Measurements from ENCODE around the gene TULP1.

TULP1 gene

DNA sequence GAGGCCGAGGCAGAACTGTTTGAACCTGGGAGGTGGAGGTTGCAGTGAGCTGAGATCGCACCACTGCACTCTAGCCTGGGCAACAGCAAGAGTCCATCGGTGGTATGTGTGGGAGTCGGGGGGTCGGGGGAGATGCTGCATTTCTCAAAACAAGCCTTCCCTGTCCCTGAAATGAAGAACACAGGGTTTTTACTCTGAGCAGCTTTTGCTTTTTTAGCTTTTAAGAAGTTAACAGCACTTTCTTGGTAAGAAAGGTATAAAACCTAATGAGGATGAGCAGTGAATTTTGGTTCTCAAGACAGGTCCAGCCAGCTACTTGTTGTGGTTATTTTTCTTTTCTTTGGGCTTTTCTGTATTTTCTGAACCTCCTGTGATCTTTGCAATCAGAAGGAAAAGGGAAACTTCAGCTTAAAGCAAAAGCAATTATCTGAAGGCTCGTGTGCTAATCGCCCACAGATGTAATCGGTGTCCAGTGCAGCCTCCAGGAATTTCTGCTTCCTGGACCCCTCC, 40.8 kb downstream of the TULP1 start:
- Histone ChIP-seq H3K4me3 (ENCODE audit: low read depth in 1 of 5, low read length in 5 of 5) (no peak overlapping the region), H3K9me3 (ENCODE audit: control insufficient read depth in 5 of 5, low read length in 5 of 5) (no peaks in the 10 kb centered on the region), H3K27me3 (ENCODE audit: control insufficient read depth in 5 of 5, insufficient read depth in 4 of 5, low read length in 5 of 5) (no peaks in the 10 kb centered on the region), H3K36me3 (ENCODE audit: control insufficient read depth in 5 of 5, insufficient read depth in 5 of 5, low read length in 5 of 5) (peaks cover 5 to 68% (median 41%) of the 10 kb centered on the region in 5 donors), H3K27ac (ENCODE audit: low read depth, low read length) (no peak overlapping the region), H3K9ac (ENCODE audit: low read length in 5 of 5) (no peak overlapping the region), H3K4me1 (ENCODE audit: control insufficient read depth in 5 of 5, insufficient read depth in 5 of 5, low read length in 5 of 5) (peaks cover 0 to 41% (median 28%) of the 10 kb centered on the region in 5 donors)

DNA sequence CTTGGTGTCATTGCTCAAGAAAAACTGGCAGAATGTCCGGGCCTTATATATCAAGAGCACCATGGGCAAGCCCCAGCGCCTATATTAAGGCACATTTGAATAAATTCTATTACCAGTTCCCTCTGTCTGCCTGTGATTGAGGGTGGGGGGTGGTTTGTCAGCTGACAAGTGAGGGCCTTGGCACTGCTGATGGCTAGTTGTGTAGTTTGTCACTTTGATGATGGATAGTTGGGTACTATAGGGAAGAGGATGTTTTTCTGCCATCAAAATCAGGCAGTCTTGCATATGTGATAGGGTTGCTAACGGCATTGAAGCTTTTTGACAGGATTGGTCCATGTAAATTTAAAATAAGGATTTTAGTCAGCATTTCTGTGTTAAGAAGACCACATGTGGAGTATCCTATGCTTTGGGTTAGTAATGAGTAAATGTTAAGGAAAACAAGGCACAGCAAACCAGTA, 42.0 kb downstream of the TULP1 start:
- Histone ChIP-seq H3K36me3 (ENCODE audit: control insufficient read depth in 5 of 5, insufficient read depth in 5 of 5, low read length in 5 of 5) (peaks cover 5 to 65% (median 48%) of the 10 kb centered on the region in 5 donors), H3K9ac (ENCODE audit: low read length in 5 of 5) (no peak overlapping the region), H3K27ac (ENCODE audit: low read depth, low read length) (no peak overlapping the region), H3K9me3 (ENCODE audit: control insufficient read depth in 5 of 5, low read length in 5 of 5) (no peaks in the 10 kb centered on the region), H3K4me1 (ENCODE audit: control insufficient read depth in 5 of 5, insufficient read depth in 5 of 5, low read length in 5 of 5) (peaks cover 0 to 41% (median 28%) of the 10 kb centered on the region in 5 donors), H3K4me3 (ENCODE audit: low read depth in 1 of 5, low read length in 5 of 5) (no peak overlapping the region), H3K27me3 (ENCODE audit: control insufficient read depth in 5 of 5, insufficient read depth in 4 of 5, low read length in 5 of 5) (no peaks in the 10 kb centered on the region)

DNA sequence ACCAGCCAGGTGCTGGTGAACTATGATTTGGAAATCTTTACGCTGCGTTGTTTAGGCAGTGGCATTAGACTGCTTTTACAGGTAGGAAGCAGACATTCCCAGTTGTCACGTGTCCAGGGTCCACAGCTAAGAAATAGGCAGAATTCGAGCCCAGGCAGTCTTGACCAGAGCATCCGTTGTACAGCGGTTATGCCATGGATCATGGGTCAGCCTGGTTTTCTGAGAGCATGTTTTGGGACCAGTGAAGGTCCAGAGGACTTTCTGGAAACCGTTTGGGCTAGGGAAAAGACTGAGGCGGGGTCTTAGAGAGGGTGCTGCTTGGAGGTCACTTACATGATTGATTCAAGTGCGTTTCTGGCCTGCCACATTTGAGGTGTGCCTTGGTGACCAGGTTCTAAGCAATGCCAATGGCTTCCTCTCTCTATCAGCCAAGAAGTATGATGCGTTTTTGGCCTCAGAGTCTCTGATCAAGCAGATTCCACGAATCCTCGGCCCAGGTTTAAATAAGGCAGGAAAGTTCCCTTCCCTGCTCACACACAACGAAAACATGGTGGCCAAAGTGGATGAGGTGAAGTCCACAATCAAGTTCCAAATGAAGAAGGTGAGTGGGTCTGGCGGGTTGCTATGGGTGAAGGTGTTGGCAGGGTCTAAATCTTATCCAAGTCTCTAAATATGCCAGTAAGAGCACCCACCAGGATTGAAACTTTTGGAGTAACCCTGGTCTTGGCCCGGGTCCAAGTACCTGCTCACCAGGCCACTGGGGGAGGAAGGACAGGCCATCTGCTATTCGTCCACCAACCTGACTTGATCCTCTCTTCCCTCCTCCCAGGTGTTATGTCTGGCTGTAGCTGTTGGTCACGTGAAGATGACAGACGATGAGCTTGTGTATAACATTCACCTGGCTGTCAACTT, 42.7 kb downstream of the TULP1 start:
- Histone ChIP-seq H3K36me3 (ENCODE audit: control insufficient read depth in 5 of 5, insufficient read depth in 5 of 5, low read length in 5 of 5) (peaks cover 5 to 58% (median 43%) of the 10 kb centered on the region in 5 donors), H3K27me3 (ENCODE audit: control insufficient read depth in 5 of 5, insufficient read depth in 4 of 5, low read length in 5 of 5) (no peaks in the 10 kb centered on the region), H3K4me3 (ENCODE audit: low read depth in 1 of 5, low read length in 5 of 5) (peak overlapping the region; percentile 78 to 91 (median 84)), H3K9ac (ENCODE audit: low read length in 5 of 5) (peak overlapping the region in 4 of 5 donors; percentile 81 to 96 (median 92)), H3K4me1 (ENCODE audit: control insufficient read depth in 5 of 5, insufficient read depth in 5 of 5, low read length in 5 of 5) (peaks cover 0 to 41% (median 28%) of the 10 kb centered on the region in 5 donors), H3K27ac (ENCODE audit: low read depth, low read length) (peak overlapping the region; percentile 90), H3K9me3 (ENCODE audit: control insufficient read depth in 5 of 5, low read length in 5 of 5) (no peaks in the 10 kb centered on the region)

DNA sequence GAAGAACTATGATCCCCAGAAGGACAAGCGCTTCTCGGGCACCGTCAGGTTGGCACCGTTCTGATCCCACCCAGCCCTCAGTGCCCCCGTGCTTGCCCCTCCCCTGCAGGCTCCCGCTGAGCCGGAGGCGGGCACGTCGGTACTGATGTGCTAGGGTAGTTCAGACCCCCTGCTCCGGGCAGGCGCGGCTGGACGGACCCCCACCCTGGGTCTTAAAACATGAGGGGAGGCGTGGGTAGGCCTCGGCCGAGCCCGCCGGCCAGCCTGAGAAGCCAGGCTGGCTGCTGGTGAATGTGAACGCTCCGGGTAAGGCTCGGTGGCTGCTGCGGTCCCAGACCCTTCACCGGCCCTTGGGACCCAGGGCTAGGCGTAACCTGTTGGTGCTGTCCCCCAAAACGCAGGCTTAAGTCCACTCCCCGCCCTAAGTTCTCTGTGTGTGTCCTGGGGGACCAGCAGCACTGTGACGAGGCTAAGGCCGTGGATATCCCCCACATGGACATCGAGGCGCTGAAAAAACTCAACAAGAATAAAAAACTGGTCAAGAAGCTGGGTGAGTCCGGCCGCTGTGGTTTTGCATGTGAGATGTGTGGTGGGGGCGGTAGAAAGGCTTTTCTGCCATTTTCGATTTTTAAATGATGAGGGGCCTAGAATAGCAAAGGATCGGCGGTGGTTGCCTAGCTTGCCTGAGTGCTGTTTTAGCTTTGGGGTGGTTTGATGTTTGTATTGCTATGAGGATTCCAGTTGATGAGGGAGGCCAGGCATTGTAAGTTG, 43.5 kb downstream of the TULP1 start:
- Histone ChIP-seq H3K36me3 (ENCODE audit: control insufficient read depth in 5 of 5, insufficient read depth in 5 of 5, low read length in 5 of 5) (peaks cover 5 to 50% (median 34%) of the 10 kb centered on the region in 5 donors), H3K9ac (ENCODE audit: low read length in 5 of 5) (peak overlapping the region; percentile 63 to 96 (median 90)), H3K9me3 (ENCODE audit: control insufficient read depth in 5 of 5, low read length in 5 of 5) (no peaks in the 10 kb centered on the region), H3K27ac (ENCODE audit: low read depth, low read length) (peak overlapping the region; percentile 90), H3K27me3 (ENCODE audit: control insufficient read depth in 5 of 5, insufficient read depth in 4 of 5, low read length in 5 of 5) (no peaks in the 10 kb centered on the region), H3K4me1 (ENCODE audit: control insufficient read depth in 5 of 5, insufficient read depth in 5 of 5, low read length in 5 of 5) (peaks cover 0 to 41% (median 28%) of the 10 kb centered on the region in 5 donors), H3K4me3 (ENCODE audit: low read depth in 1 of 5, low read length in 5 of 5) (peak overlapping the region; percentile 78 to 91 (median 84))

DNA sequence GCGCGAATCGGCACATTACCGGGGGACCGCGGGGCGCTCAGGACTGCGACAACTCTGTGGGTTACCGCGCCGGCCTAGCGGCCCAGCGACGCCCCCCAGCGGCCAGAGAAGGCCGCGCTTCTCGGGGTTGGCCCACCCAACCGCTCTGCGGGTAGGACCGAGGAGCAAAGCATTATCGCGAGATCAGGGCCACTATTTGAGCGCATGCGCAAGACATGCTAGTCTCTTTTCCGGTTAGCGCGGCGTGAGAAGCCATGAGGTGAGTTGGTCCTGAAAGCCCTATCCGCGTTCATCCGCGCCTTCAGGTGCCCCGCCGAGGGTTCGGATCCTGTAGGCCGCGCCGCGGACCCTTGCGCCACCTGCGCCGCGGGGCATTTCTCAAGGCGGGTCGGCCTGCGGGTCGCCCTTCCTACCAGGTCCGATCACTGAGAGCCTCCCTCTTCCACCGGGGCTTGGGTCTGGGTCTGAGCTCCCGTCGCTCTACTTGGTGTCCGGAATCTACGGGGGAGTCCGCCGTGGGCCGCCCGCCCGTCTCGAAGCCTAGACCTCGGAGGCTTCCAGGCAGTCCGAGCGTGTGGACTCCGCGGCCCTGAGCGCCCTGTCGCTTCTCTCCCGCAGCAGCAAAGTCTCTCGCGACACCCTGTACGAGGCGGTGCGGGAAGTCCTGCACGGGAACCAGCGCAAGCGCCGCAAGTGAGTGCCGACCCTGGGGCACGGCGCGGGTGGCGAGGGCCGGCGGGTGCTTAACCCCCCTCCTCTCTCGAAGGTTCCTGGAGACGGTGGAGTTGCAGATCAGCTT, 44.3 kb downstream of the TULP1 start, which contains the start of gene RPL10A:
RPL10A (plus strand) TSS at position 221 of the 799 bp plus-strand sequence; CDS start at position 255, 34 bp downstream.
- no peaks in the 10 kb centered on the region for H3K9me3 ChIP-seq (ENCODE audit: control insufficient read depth in 5 of 5, low read length in 5 of 5)
- peak within 1 kb of the TSS; percentile 90 for H3K27ac ChIP-seq (ENCODE audit: low read depth, low read length)
- H3K36me3 ChIP-seq (ENCODE audit: control insufficient read depth in 5 of 5, insufficient read depth in 5 of 5, low read length in 5 of 5): peaks cover 5 to 44% (median 33%) of the 10 kb centered on the region in 5 donors
- H3K27me3 ChIP-seq (ENCODE audit: control insufficient read depth in 5 of 5, insufficient read depth in 4 of 5, low read length in 5 of 5): no peaks in the 10 kb centered on the region
- peak within 1 kb of the TSS; percentile 82 to 91 (median 88) for H3K4me3 ChIP-seq (ENCODE audit: low read depth in 1 of 5, low read length in 5 of 5)
- H3K4me1 ChIP-seq (ENCODE audit: control insufficient read depth in 5 of 5, insufficient read depth in 5 of 5, low read length in 5 of 5): peaks cover 0 to 41% (median 28%) of the 10 kb centered on the region in 5 donors
- H3K9ac ChIP-seq (ENCODE audit: low read length in 5 of 5): peak within 1 kb of the TSS; percentile 63 to 96 (median 90)

DNA sequence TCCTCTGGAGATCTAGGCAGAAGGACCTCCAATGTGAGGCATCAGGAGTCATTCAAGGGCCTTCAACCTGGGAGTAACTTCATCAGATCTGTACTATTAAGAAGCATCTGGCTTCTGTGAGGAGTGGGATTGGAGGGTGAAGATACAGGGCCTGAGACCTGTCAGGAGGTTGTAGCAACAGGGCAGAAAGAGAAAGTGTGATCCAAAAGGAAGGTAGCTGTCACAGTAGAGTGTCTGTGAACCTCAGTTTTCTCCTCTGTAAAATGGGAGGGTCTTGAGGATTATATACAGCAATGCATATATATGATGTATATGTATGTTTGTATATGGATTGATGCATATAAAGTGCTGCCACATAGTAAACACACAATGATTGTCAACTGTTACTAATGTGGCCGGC, 47.0 kb downstream of the TULP1 start:
- Histone ChIP-seq H3K9ac (ENCODE audit: low read length in 5 of 5) (no peak overlapping the region), H3K9me3 (ENCODE audit: control insufficient read depth in 5 of 5, low read length in 5 of 5) (no peaks in the 10 kb centered on the region), H3K36me3 (ENCODE audit: control insufficient read depth in 5 of 5, insufficient read depth in 5 of 5, low read length in 5 of 5) (peaks cover 0 to 27% (median 22%) of the 10 kb centered on the region in 5 donors), H3K27ac (ENCODE audit: low read depth, low read length) (no peak overlapping the region), H3K4me1 (ENCODE audit: control insufficient read depth in 5 of 5, insufficient read depth in 5 of 5, low read length in 5 of 5) (peaks cover 0 to 28% (median 26%) of the 10 kb centered on the region in 5 donors), H3K4me3 (ENCODE audit: low read depth in 1 of 5, low read length in 5 of 5) (no peak overlapping the region), H3K27me3 (ENCODE audit: control insufficient read depth in 5 of 5, insufficient read depth in 4 of 5, low read length in 5 of 5) (no peaks in the 10 kb centered on the region)

DNA sequence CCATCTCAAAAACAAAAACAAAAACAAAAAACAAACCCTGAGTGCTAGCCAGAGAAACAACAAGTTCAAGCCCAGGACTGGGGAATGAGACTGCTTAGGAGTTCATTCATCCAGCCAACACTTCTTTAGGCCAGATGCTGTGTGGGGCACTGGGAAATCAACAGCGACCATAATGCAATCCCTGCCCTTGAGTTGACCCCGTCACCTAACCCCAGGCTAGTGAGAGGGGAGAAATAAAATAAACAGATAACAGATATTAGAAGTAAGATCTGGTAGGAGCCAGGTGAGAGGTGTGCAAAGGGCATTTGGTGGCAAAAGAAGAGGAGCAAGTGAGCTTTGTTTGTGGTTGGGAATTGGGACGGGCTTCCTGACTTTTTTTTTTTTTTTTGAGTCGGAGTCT, 49.4 kb downstream of the TULP1 start:
- Histone ChIP-seq H3K9me3 (ENCODE audit: control insufficient read depth in 5 of 5, low read length in 5 of 5) (no peaks in the 10 kb centered on the region), H3K36me3 (ENCODE audit: control insufficient read depth in 5 of 5, insufficient read depth in 5 of 5, low read length in 5 of 5) (peaks cover 0 to 27% (median 18%) of the 10 kb centered on the region in 5 donors), H3K27ac (ENCODE audit: low read depth, low read length) (no peak overlapping the region), H3K27me3 (ENCODE audit: control insufficient read depth in 5 of 5, insufficient read depth in 4 of 5, low read length in 5 of 5) (no peaks in the 10 kb centered on the region), H3K4me1 (ENCODE audit: control insufficient read depth in 5 of 5, insufficient read depth in 5 of 5, low read length in 5 of 5) (peaks cover 0 to 7% (median 6%) of the 10 kb centered on the region in 5 donors), H3K9ac (ENCODE audit: low read length in 5 of 5) (no peak overlapping the region), H3K4me3 (ENCODE audit: low read depth in 1 of 5, low read length in 5 of 5) (no peak overlapping the region)

DNA sequence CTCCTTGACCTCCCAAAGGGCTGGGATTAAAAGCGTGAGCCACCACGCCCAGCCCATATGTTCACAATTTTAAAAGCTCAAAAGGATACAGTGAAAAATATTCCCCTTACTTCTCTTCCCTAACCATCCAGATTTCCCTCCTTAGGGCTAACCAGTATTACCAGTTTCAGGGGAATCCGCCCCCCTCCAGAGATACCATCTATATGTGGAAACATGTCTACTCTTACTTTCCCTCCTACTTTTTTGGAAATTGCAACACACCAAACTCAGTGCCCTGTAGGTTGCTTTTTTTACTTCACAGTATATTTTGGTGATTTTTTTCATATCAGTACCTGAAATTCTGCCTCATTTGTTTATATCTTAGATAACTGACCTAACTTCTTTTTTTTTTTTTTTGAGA, 51.4 kb downstream of the TULP1 start:
- Histone ChIP-seq H3K27me3 (ENCODE audit: control insufficient read depth in 5 of 5, insufficient read depth in 4 of 5, low read length in 5 of 5) (no peaks in the 10 kb centered on the region), H3K27ac (ENCODE audit: low read depth, low read length) (no peak overlapping the region), H3K36me3 (ENCODE audit: control insufficient read depth in 5 of 5, insufficient read depth in 5 of 5, low read length in 5 of 5) (peaks cover 0 to 33% (median 19%) of the 10 kb centered on the region in 5 donors), H3K9me3 (ENCODE audit: control insufficient read depth in 5 of 5, low read length in 5 of 5) (no peaks in the 10 kb centered on the region), H3K4me1 (ENCODE audit: control insufficient read depth in 5 of 5, insufficient read depth in 5 of 5, low read length in 5 of 5) (no peaks in the 10 kb centered on the region), H3K4me3 (ENCODE audit: low read depth in 1 of 5, low read length in 5 of 5) (no peak overlapping the region), H3K9ac (ENCODE audit: low read length in 5 of 5) (no peak overlapping the region)

DNA sequence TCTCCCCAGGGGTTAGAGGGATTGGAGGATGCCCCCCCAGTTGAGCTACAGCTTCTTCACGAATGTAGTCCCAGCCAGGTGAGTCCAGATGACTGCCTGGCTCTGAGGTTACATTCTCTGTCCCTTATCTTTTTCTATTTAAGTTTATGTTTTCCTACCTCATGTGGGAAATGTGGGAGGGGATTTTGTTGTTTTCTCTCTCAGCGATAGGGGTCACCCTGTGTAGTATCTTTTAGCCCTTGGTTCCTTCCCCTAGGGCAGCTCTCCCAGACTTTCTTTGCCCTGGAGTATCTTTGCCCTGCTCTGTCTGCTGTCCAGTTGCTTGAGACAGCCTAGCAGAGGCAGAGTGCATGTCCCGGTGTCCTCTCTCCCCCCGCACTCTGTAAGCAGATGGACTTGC, 54.8 kb downstream of the TULP1 start:
- H3K27ac ChIP-seq (ENCODE audit: low read depth, low read length): no peak overlapping the region
- no peaks in the 10 kb centered on the region for H3K9me3 ChIP-seq (ENCODE audit: control insufficient read depth in 5 of 5, low read length in 5 of 5)
- H3K4me3 ChIP-seq (ENCODE audit: low read depth in 1 of 5, low read length in 5 of 5): no peak overlapping the region
- H3K36me3 ChIP-seq (ENCODE audit: control insufficient read depth in 5 of 5, insufficient read depth in 5 of 5, low read length in 5 of 5): peaks cover 0 to 24% (median 11%) of the 10 kb centered on the region in 5 donors
- H3K9ac ChIP-seq (ENCODE audit: low read length in 5 of 5): no peak overlapping the region
- peaks cover 0 to 22% (median 19%) of the 10 kb centered on the region in 5 donors for H3K4me1 ChIP-seq (ENCODE audit: control insufficient read depth in 5 of 5, insufficient read depth in 5 of 5, low read length in 5 of 5)
- no peaks in the 10 kb centered on the region for H3K27me3 ChIP-seq (ENCODE audit: control insufficient read depth in 5 of 5, insufficient read depth in 4 of 5, low read length in 5 of 5)
